Peyer's patch (tissue), 4 donors: Measurements from ENCODE around the gene MYBPC2. TPM values are rescaled to one million over a fixed set of nuclear protein-coding genes. Genes with fewer than 3 reads are reported as not detected.

Source experiments
- DNase-seq, 3 donors: peaks; one replicate each; pipeline ENCODE4 v3.0.0-alpha.2; 2017 to 2019
- H3K27ac ChIP-seq, 4 donors: fragments of 200-600 bp; sonication (generic); one replicate each; pipeline ENCODE4 v1.5.1; 2016 to 2019
- H3K27me3 ChIP-seq, 2 donors: fragments of 200-600 bp; sonication (generic); one replicate each; pipeline ENCODE4 v1.5.1; 2019
- H3K36me3 ChIP-seq, 3 donors: fragments of 200-600 bp; sonication (generic); one replicate each; pipeline ENCODE4 v1.5.1; 2016 to 2019
- H3K4me1 ChIP-seq, 4 donors: fragments of 200-600 bp; sonication (generic); one replicate each; pipeline ENCODE4 v1.5.1; 2016 to 2019
- H3K4me3 ChIP-seq, 4 donors: fragments of 200-600 bp; sonication (generic); 1 replicate in 3 of 4; 2 replicates in 1 of 4; pipeline ENCODE4 v1.5.1; 2016 to 2019; ENCODE audit warnings: mild to moderate bottlenecking in 1 of 4
- H3K9me3 ChIP-seq, 4 donors: fragments of 200-600 bp; sonication (generic); one replicate each; pipeline ENCODE4 v1.5.1; 2016 to 2019; ENCODE audit warnings: mild to moderate bottlenecking in 1 of 4
- POLR2A ChIP-seq, 2 donors: fragments of 450-650 bp; IDR thresholded peaks; one replicate each; pipeline ENCODE4 v1.5.1; 2017; ENCODE audit warnings: antibody characterized with exemption in 2 of 2, mild to moderate bottlenecking in 2 of 2, moderate library complexity in 2 of 2
- total RNA-seq, 4 donors: library from RNA; depleted of rRNA; stranded (reverse); fragments of >200 nt; gene quantifications; one replicate each; pipeline ENCODE4 v1.1.0, GENCODE V29; 2016
- TF ChIP-seq, protein P1 (sequence below), 6 experiments: fragments of 450-650 bp in 4 of 6; fragments of 200-600 bp in 2 of 6; sonication (generic) in 1 of 6; IDR thresholded peaks; one replicate each; pipeline ENCODE4 v1.5.1; 2017 to 2019; ENCODE audit warnings: antibody characterized with exemption in 6 of 6, mild to moderate bottlenecking in 3 of 6, moderate library complexity in 1 of 6

Gene MYBPC2
- total RNA-seq, 4 donors from 2014 or later, result not detected

DNA sequence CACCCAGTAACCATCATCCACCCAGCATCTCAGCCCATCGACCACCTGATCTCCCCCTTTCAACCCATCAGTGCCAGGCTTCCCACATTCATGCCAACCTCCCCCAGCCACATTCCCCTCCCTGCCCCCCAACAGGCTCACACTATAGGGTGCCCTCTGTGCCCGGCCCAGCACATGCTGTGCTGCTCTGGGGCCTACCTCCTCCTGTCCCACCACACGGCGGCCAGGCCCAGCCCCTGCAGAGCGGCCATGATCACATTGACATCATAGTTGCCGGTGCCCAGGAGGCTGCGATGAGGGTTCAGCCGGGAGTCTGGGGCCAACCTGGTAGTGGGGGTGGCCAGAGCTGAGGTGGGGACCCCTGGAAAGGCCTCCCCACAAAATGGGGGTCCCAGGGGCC, 74.7 kb downstream of the MYBPC2 start:
- Histone ChIP-seq H3K36me3 (no peaks in the 10 kb centered on the region), H3K9me3 (no peaks in the 10 kb centered on the region), H3K27me3 (no peaks in the 10 kb centered on the region), H3K27ac (no peak overlapping the region), H3K4me1 (peaks cover 0 to 8% (median 3%) of the 10 kb centered on the region in 4 donors), H3K4me3 (no peak overlapping the region)
- no peak for TF ChIP-seq POLR2A (IDR thresholded peaks at IDR 0.05)
- TF ChIP-seq, protein P1, sequence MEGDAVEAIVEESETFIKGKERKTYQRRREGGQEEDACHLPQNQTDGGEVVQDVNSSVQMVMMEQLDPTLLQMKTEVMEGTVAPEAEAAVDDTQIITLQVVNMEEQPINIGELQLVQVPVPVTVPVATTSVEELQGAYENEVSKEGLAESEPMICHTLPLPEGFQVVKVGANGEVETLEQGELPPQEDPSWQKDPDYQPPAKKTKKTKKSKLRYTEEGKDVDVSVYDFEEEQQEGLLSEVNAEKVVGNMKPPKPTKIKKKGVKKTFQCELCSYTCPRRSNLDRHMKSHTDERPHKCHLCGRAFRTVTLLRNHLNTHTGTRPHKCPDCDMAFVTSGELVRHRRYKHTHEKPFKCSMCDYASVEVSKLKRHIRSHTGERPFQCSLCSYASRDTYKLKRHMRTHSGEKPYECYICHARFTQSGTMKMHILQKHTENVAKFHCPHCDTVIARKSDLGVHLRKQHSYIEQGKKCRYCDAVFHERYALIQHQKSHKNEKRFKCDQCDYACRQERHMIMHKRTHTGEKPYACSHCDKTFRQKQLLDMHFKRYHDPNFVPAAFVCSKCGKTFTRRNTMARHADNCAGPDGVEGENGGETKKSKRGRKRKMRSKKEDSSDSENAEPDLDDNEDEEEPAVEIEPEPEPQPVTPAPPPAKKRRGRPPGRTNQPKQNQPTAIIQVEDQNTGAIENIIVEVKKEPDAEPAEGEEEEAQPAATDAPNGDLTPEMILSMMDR (IDR thresholded peaks at IDR 0.05), result no peak
- no peak for DNase-seq

DNA sequence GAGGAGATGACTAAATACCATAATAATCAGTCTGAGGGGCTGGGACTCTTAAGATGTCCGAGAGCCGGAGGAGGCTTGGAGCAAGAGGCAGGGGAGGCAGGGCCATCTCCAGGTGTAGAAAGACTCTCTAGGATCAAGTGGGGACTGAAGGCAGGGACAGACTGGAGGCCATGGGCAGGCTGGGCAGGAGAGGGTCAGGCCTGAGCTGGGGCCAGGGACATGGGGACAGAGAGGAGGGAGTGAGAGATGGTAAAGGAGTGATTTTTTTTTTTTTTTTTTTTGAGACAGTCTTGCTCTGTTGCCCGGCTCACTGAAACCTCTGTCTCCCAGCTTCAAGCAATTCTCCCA, 76.1 kb downstream of the MYBPC2 start:
- peaks cover 0 to 8% (median 3%) of the 10 kb centered on the region in 4 donors for H3K4me1 ChIP-seq
- H3K27me3 ChIP-seq, result no peaks in the 10 kb centered on the region
- no peak overlapping the region for H3K27ac ChIP-seq
- DNase-seq, result peak in 1 of 3 donors; percentile 42
- H3K4me3 ChIP-seq, result no peak overlapping the region
- H3K9me3 ChIP-seq, result no peaks in the 10 kb centered on the region
- TF ChIP-seq, protein P1 (IDR thresholded peaks at IDR 0.05), result no peak
- TF ChIP-seq POLR2A (IDR thresholded peaks at IDR 0.05), result no peak
- no peaks in the 10 kb centered on the region for H3K36me3 ChIP-seq

DNA sequence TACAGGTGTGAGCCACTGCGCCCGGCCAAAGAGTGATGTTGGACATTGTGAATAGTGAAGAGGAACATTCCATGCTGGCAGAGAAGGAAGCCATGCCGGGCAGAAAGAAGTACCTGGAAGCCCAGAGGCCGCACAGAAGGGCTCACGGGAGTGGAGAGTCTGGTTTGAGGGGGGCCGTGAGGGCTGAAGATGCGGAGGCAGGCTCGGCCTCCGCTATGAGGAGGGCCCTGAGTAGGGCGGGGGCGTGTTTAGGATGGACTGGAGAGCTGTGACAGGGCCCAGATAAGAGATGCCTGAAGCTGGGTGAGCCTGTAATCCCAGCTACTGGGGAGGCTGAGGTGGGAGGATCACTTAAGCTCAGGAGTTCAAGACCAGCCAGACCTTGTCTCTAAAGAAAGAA, 76.7 kb downstream of the MYBPC2 start:
- no peak for TF ChIP-seq POLR2A (IDR thresholded peaks at IDR 0.05)
- TF ChIP-seq, protein P1 (IDR thresholded peaks at IDR 0.05), result no peak
- Histone ChIP-seq H3K4me3 (no peak overlapping the region), H3K4me1 (peaks cover 0 to 8% (median 3%) of the 10 kb centered on the region in 4 donors), H3K27ac (no peak overlapping the region), H3K36me3 (no peaks in the 10 kb centered on the region), H3K9me3 (no peaks in the 10 kb centered on the region), H3K27me3 (no peaks in the 10 kb centered on the region)
- DNase-seq, result peak in 1 of 3 donors; percentile 43

DNA sequence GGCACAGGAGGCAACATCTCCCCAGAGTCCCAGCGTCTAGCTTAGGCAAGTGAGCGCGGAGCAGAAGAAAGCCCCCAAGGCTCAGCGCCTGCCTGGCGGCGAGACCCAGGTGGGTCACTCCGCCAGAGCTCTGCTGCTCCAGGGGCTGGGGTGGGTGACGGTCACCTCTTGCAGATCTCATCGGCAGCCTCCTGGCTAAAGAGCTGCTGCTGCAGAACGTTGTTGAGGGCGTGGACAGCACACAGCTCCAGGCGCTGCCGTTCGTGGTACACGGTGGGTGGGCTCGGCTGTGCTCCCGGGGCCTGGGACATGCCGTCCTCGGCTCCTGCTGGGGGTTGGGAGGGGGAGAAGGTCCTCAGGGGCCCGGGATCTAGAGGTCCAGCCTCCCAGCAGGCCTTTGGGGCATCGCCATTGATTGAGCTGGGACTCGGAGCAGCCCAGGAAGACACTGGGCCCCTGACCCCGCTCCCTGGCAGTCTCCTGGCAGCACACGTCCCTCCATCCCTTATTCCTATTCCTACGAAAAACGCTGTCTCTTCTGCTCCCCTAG, 77.5 kb downstream of the MYBPC2 start:
- Histone ChIP-seq H3K4me1 (peaks cover 0 to 8% (median 3%) of the 10 kb centered on the region in 4 donors), H3K9me3 (no peaks in the 10 kb centered on the region), H3K27ac (peak overlapping the region in 3 of 4 donors; percentile 66 to 81 (median 74)), H3K4me3 (peak overlapping the region; percentile 47 to 91 (median 72)), H3K36me3 (no peaks in the 10 kb centered on the region), H3K27me3 (no peaks in the 10 kb centered on the region)
- no peak for TF ChIP-seq POLR2A (IDR thresholded peaks at IDR 0.05)
- TF ChIP-seq, protein P1 (IDR thresholded peaks at IDR 0.05), result no peak
- DNase-seq, result peak in 1 of 3 donors; percentile 51

DNA sequence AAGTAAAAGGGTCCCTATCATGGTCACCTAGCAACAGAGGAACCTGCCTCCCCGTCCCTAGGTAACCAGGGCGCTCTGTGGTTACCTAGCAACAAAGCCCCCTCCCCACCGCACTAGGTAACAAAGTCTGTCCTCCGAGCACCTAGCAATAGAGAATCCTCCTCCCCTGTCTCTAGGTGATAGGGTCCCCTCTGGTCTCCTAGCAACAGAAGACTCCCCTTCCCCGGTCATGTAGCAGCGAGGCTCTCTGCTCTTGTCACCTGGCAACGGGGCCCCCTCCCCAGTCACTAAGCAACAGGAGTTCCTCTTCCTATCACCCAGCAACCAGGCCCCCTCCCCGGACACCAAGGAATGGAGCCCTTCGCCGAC, 78.0 kb downstream of the MYBPC2 start:
- DNase-seq, result no peak

More for the DNA sequence above, 78.0 kb downstream of the MYBPC2 start:
- peak overlapping the region; percentile 47 to 91 (median 72) for H3K4me3 ChIP-seq
- H3K27ac ChIP-seq, result peak overlapping the region; percentile 66 to 81 (median 76)
- peaks cover 0 to 8% (median 3%) of the 10 kb centered on the region in 4 donors for H3K4me1 ChIP-seq
- H3K36me3 ChIP-seq, result no peaks in the 10 kb centered on the region
- H3K27me3 ChIP-seq, result no peaks in the 10 kb centered on the region
- peak in 1 of 2 donors; percentile 65 for TF ChIP-seq POLR2A (IDR thresholded peaks at IDR 0.05)
- TF ChIP-seq, protein P1 (IDR thresholded peaks at IDR 0.05), result no peak
- H3K9me3 ChIP-seq, result no peaks in the 10 kb centered on the region
